Measurements from ENCODE around the gene RAB37.

DNA sequence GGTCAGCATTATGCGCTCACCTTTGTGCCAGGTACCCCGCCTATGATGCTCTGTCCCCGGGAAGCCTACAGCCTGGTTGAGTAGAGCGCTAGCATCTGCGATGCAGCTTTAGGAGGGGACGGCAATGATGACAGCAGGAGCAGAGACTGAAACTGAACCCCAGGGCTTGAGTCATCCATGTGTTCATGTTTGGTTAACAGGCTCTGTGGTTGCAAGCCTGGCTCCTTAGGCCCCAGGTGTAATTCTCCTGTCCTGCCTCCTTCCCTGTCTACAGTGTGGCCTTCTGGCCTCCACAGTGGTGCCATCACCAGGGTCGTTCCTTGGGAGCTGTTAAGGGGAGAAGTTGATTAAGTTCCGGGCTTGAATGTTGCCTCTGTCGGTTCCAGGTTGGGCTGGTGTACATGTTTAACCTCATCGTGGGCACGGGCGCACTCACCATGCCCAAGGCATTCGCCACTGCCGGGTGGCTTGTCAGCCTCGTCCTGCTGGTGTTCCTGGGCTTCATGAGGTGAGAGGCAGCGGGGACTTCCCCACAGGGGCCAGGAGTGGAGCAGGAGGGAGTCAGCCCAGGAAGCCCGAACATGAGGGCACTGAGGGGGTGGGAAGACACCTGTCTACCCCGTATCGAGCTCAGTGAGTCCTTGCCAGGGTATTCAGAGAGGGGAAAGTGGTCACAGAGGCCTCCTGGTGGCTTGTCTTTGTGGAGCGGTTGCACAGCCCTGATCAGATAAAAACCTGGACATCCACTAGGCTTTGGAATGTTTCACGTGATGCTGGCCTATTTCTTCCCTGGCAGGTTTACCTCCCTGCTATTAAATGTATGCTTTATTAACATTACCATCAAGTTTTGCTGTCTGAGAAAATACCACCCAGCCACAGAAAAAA, 48.3 kb downstream of the RAB37 start:
- TF ChIP-seq POLR2A (IDR thresholded peaks at IDR 0.05): no peak
- TF ChIP-seq, protein P1, sequence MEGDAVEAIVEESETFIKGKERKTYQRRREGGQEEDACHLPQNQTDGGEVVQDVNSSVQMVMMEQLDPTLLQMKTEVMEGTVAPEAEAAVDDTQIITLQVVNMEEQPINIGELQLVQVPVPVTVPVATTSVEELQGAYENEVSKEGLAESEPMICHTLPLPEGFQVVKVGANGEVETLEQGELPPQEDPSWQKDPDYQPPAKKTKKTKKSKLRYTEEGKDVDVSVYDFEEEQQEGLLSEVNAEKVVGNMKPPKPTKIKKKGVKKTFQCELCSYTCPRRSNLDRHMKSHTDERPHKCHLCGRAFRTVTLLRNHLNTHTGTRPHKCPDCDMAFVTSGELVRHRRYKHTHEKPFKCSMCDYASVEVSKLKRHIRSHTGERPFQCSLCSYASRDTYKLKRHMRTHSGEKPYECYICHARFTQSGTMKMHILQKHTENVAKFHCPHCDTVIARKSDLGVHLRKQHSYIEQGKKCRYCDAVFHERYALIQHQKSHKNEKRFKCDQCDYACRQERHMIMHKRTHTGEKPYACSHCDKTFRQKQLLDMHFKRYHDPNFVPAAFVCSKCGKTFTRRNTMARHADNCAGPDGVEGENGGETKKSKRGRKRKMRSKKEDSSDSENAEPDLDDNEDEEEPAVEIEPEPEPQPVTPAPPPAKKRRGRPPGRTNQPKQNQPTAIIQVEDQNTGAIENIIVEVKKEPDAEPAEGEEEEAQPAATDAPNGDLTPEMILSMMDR (IDR thresholded peaks at IDR 0.05): no peak

All from testis (tissue), 2 donors.